T-helper 1 cell treated with Interleukin-12 subunit alpha and Interleukin-12 subunit beta and Interleukin-4 antibody, amounts not matched to agents 30 ng/mL and 1 ng/mL, for 36 hours (primary cell): Measurements from ENCODE around the gene ATN1. TPM values are rescaled to one million over a fixed set of nuclear protein-coding genes. Genes with fewer than 3 reads are reported as not detected.
"Not testable (repeated sequence)": the region's sequence is repeated elsewhere in the genome, so short reads cannot be mapped to it uniquely, and the experiment has no call there.

ENCODE experiments used
- intact Hi-C: fragments of 100-400 bp; cut with micrococcal nuclease; formaldehyde crosslinking; loops from one replicate; pipeline ENCODE4 v1.15.1; 2024
- total RNA-seq: library from RNA; stranded (reverse); gene quantifications from 2 replicates; pipeline ENCODE4 v1.2.3, GENCODE V29; 2022

Gene ATN1, protein sequence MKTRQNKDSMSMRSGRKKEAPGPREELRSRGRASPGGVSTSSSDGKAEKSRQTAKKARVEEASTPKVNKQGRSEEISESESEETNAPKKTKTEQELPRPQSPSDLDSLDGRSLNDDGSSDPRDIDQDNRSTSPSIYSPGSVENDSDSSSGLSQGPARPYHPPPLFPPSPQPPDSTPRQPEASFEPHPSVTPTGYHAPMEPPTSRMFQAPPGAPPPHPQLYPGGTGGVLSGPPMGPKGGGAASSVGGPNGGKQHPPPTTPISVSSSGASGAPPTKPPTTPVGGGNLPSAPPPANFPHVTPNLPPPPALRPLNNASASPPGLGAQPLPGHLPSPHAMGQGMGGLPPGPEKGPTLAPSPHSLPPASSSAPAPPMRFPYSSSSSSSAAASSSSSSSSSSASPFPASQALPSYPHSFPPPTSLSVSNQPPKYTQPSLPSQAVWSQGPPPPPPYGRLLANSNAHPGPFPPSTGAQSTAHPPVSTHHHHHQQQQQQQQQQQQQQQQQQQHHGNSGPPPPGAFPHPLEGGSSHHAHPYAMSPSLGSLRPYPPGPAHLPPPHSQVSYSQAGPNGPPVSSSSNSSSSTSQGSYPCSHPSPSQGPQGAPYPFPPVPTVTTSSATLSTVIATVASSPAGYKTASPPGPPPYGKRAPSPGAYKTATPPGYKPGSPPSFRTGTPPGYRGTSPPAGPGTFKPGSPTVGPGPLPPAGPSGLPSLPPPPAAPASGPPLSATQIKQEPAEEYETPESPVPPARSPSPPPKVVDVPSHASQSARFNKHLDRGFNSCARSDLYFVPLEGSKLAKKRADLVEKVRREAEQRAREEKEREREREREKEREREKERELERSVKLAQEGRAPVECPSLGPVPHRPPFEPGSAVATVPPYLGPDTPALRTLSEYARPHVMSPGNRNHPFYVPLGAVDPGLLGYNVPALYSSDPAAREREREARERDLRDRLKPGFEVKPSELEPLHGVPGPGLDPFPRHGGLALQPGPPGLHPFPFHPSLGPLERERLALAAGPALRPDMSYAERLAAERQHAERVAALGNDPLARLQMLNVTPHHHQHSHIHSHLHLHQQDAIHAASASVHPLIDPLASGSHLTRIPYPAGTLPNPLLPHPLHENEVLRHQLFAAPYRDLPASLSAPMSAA (N-terminal part only)
- total RNA-seq = 42.9 and 44.1 TPM in 2 replicates

GRCh38 chr12:6927379-6928021, at the start of gene ATN1:
Gene ATN1 (plus strand): TSS chr12:6927959. CDS start chr12:6934002, 6,043 bp downstream.
- intact Hi-C loops = no loop called here

DNA sequence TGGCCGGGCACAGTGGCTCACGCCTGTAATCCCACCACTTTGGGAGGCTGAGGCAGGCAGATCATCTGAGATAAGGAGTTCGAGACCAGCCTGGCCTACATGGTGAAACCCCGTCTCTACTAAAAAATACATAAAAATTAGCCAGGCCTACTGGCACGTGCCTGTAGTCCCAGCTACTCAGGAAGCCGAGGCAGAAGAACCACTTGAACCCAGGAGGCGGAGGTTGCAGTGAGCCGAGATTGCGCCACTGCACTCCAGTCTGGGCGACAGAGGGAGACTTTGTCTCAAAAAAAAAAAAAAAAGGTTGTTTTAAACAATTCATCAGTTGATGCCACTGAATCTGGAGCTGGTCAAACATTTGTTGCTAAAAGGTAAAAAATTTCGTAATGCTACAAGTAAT, 47.9 kb upstream of the ATN1 start:
- intact Hi-C loops = not testable (repeated sequence)

- intact Hi-C loops = no loop called here
Measured at GRCh38 chr12:6883252-6883651, 44.5 kb upstream of the ATN1 start.

DNA sequence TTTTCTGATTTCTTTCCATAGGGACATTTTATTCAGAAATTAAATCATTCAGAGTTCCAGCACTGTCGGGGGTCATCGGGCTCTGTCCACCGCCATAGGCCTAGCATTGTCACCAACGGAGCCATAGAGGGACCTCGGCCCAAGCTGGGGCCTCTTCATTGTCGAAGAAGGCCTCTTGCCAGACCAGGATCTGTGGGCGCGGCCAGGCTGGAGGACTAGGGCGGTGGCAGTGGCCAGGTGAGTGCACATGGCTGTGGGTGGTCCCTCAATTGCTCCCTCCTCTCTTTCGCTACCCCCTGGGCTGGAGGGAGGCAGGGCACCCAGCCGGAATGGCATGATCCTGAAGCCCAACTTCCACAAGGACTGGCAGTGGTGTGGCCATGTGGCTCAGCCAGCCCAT, 44.1 kb upstream of the ATN1 start:
- intact Hi-C loops = no loop called here

DNA sequence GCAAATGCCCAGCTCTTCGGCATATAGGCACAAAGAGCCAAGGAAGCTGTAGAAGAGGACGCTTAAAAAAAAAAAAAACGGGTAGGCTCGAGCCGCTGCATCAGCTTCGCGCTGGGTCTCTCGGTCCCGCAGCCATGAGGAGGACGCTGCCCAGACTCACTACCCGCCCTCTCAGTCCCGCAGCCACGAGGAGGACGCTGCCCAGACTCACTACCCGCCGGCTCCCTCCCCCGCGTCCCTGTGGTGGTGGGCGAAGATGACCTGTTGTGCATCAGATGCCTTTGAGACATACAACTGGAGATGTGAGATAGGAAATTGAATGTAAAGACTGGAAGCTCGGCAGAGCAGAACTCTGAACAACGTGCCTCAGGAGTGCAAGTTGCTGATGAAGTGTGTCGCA, 43.2 kb upstream of the ATN1 start:
- intact Hi-C loops = no loop called here

- intact Hi-C loops = not testable (repeated sequence)
Measured at GRCh38 chr12:6886206-6886999, 41.4 kb upstream of the ATN1 start.

DNA sequence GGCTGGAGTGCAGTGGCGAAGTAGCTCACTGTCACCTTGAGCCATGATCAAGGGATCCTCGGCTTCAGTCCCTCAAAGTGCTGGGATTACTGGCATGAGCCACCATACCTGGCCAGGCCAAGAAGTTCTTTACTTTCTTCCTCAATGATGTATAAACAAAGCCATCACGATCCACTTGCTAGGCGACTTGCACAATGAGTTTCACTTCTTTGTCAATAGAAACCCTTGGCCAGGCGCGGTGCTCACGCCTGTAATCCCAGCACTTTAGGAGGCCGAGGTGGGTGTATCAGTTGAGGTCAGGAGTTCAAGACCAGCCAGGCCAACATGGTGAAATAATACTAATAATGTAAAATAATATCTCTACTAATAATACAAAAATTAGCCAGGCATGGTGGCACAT, 40.3 kb upstream of the ATN1 start:
- intact Hi-C loops = no loop called here

GRCh38 chr12:6888360-6888759, 39.4 kb upstream of the ATN1 start:
- intact Hi-C loops = no loop called here

DNA sequence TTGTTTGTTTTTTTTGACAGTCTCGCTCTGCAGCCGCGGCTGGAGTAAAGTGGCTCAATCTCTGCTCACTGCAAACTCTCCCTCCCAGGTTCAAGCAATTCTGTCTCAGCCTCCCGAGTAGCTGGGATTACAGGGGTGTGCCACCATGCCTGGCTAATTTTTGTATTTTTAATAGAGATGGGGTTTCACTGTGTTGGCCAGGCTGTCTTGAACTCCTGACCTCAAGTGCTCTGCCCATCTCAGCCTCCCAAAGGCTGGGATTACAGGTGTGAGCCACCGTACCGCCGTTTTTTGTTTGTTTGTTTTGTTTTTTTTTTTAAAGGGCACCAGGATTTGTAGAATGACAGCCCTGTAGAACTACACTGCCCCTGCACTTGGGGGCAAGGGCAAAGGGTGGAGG, 39.0 kb upstream of the ATN1 start:
- intact Hi-C loops = not testable (repeated sequence)

GRCh38 chr12:6889775-6890573, 37.8 kb upstream of the ATN1 start:
- intact Hi-C loops = loop anchor here (2.0 kb wide), 4 partner anchors 63 to 1193 kb away; partner anchors contain the start of genes CHD4, NECAP1 and ZNF384

GRCh38 chr12:6890789-6891645, 36.7 kb upstream of the ATN1 start:
- intact Hi-C loops = loop anchor here (1.0 to 2.0 kb wide), 18 partner anchors 13 to 1192 kb away; partner anchors contain the start of genes C1RL, CHD4, COPS7A and EMG1

DNA sequence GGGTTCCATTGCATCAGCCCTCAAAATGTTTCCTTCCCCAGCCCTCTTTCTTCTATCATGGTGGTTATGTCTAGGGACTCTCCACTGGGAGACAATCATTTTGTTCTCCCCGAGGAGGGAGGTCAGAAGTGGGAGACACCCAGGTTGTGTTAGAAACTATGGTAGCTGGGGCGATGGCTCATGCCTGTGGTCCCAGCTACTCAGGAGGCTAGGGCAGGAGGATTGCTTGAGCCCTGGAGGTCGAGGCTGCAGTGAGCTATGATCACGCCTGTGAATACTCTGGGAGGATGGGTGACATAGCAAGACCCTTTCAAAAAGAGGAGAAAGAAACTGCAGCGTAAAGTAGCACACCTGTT, 36.1 kb upstream of the ATN1 start:
- intact Hi-C loops = loop anchor here (1.0 to 2.0 kb wide), 18 partner anchors 13 to 1191 kb away; partner anchors contain the start of genes C1RL, CHD4, COPS7A and EMG1

DNA sequence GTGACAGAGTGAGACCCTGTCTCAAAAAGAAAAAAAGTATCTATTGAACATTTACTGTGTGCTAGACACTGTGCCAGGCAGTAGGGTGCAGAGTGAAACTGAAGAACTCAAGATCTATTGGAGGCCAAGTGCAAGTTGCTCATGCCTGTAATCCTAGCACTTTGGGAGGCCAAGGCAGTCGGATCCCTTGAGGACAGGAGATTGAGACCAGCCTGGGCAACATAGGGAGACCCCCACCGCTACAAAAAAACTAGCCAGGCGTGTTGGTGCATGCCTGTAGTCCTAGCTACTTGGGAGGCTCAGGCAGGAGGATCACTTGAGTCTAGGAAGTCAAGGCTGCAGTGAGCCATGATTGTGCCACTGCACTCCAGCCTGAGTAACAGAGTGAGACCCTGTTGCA, 35.1 kb upstream of the ATN1 start:
- intact Hi-C loops = not testable (repeated sequence)

DNA sequence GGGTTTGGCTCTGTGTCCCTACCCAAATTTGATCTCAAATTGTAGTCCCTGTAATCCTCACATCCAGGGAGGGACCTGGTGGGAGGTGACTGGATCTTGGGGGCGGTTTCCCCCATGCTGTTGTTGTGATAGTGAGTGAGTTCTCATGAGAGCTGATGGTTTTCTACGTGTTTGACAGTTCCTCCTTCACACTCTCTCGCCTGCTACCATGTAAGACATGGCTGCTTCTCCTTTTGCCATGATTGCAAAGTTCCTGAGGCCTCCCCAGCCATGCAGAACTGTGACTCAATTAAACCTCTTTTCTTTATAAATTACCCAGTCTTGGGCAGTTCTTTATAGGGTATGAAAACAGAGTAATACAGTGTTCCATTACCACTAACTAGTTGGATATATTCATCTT, 33.4 kb upstream of the ATN1 start:
- intact Hi-C loops = no loop called here

DNA sequence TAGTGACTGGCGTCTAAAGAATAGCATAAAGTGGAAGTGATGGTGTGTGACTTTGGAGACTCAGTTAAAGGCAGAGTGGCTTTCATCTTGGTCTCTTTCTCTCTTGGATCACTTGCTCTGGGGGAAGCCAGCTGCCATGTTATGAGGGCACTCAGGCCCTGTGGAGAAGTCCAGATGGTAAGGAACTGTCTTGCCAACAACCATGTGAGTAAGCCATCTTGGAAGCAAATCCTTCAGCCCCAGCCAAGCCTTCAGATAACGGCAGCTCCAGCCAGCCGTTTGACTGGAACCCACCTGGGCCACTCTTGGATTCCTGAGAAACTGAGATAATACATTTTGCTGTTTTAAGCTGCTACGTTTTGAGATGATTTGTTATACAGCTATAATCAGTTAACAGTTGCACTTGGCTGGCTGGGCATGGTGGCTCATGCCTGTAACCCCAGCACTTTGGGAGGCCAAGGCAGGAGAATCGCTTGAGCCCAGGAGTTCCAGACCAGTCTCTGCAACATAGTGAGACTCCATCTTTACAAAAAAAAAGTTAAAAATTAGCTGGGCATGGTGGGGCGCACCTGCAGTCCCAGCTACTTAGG, 30.8 kb upstream of the ATN1 start:
- intact Hi-C loops = no loop called here

DNA sequence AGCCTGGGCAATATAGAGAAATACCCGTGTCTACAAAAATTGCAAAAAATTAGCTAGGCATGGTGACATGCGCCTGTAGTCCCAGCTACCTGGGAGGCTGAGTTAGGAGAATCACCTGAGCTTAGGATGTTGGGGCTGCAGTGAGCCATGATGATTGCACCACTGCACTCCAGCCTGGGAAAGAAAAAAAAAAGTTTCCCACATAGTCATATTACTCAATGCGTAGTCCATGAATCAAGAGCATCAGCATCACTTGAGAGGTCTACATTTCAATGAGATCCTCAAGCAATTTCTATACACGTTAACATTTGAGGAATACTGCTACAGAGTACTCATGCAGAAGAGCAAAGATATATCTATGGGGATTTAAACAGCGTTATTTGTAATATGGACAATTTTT, 28.3 kb upstream of the ATN1 start:
- intact Hi-C loops = no loop called here

DNA sequence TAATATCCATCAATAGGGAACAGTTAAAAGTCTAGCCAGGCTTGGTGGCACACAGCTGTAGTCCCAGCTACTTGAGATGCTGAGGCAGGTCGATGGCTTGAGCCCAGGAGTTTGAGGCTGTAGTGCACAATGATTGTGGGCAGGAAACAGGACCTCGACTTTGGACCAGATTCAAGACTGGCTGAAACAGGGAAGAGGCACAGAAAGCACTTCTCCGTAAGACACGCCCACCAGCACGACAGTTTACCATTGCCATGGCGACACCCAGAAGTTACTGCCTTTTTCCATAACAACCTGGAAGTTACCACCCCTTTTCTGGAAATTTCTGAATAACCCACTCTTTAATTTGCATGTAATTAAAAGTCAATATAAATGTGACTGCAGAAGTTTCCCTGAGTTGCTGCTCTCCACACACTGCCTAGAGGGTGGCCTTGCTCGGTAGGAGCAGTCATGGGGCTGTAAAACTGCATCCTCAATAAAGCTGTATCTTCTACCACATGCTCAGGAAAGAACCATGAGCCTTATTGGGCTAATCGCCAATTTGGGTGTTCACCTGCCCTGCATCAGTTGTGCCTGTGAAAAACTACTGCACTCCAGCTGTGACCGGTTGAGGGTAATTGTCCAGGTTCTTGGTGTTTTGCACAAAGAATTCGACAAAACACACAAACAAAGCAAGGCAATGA, 27.8 kb upstream of the ATN1 start:
- intact Hi-C loops = no loop called here

GRCh38 chr12:6902448-6902847, 25.3 kb upstream of the ATN1 start:
- intact Hi-C loops = no loop called here
